LNCAP (cell line): ENCODE results near the gene ZNF740.

Experiments used
- TF ChIP-seq, protein P1 (sequence below): fragments of 450-650 bp; IDR thresholded peaks from 2 replicates; pipeline ENCODE4 v1.5.1; 2017; ENCODE audit warnings: mild to moderate bottlenecking

The ZNF740 gene

DNA sequence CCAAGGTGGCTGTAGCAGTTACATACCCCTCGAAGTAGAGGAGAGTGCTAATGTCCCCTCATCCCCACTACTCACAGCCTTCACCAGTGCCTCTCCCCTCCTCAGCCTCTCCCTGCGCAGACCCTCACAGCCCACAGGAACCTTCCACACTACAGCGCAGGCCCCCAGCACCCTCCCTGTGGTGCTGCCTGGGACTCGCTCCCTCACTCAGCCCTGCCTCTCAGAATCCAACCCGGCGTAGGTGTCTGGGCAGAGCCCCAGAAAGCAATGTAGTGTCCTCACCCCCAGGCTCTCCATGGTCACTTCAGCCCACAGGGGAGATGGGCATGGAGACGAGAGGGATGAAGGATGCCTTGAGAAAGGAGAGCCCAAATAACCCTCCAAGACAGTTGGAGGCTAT lies 10.9 kb upstream of the ZNF740 start:
- TF ChIP-seq, protein P1, sequence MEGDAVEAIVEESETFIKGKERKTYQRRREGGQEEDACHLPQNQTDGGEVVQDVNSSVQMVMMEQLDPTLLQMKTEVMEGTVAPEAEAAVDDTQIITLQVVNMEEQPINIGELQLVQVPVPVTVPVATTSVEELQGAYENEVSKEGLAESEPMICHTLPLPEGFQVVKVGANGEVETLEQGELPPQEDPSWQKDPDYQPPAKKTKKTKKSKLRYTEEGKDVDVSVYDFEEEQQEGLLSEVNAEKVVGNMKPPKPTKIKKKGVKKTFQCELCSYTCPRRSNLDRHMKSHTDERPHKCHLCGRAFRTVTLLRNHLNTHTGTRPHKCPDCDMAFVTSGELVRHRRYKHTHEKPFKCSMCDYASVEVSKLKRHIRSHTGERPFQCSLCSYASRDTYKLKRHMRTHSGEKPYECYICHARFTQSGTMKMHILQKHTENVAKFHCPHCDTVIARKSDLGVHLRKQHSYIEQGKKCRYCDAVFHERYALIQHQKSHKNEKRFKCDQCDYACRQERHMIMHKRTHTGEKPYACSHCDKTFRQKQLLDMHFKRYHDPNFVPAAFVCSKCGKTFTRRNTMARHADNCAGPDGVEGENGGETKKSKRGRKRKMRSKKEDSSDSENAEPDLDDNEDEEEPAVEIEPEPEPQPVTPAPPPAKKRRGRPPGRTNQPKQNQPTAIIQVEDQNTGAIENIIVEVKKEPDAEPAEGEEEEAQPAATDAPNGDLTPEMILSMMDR: no peak

DNA sequence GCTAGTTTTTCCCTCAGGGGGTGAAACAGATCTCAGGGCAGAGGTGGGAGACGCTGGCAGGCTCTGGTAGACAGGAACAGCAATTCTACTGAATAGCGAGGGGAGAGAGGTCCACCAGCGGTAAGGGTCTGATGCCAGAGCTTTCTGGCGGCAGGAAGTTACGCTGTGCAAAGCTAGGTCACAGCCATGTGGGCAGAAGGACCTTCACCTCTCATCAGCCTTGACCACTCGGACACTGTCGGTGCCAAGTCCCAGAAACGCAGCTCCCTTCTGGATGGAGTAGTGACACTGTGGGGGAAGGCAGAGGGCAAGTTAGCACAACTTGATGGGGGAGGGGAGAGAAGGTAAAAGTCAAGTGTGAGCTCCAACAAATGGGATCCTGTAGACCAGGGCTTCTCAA lies 10.3 kb upstream of the ZNF740 start:
- TF ChIP-seq, protein P1: no peak

DNA sequence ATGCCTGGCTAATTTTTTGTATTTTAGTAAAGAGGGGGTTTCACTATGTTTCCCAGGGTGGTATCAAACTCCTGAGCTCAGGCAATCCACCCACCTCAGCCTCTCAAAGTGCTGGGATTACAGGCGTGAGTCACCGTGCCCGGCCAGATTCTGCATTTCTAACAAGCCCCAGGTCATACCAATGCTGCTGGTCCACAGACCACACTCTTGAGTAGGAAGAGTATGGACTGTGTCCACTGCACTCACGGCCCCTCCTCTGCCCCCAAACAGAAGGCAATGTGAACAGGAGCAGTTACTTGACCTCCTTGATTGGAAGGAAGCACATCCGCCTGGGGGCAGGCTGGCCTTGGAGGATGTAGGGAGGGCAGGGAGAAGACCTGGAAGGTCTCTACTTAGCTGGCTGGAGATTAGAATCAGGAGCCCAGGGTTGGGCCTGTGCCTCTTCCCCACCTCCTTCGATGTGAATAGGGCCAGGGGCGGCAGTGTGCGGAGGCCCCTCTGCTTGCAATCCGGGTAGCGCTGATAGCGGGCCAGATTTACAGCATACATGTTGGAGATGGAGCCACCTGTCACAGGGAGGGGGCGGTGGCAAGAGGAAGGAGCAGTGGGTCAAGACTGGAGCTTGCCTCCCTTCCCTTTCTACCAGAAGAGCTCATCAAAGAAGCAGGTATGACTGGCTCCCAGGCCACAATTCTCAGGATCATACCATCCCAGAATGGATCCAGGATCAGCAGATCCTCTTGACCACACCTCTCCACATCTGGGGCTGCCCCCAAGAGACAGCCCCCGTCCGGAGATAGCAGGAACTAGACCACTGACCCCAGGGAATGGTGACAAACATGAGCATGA lies 9.4 kb upstream of the ZNF740 start:
- TF ChIP-seq, protein P1: no peak

DNA sequence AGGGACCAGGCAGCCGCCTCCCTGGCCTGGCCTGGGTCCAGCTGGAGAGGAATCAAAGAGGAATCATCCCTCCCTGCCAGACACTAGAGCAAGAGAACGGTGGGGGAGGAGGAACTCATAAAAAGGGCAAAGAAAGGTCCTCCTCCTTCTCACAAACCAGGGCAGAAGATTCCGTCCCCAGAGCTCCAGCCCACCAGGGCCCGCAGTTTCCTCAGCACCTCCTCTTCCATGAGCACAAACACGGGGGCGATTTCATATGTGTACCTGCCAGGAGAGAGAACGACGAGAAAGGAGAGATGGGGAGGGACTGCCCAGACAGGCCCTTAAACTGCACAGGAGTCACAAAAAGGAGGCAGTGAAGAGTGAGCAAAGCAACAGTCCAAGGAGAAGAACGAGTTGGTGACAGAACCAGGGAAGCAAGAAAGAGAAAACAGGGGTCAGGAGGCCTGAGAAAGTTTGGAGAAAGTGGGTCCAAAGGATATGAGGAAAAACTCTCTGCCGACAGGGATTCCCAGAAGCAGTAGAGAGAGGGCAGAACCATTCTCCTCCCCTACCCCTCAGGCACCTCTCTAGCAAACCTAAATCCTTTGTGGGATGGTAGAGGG lies 8.7 kb upstream of the ZNF740 start:
- TF ChIP-seq, protein P1: no peak

DNA sequence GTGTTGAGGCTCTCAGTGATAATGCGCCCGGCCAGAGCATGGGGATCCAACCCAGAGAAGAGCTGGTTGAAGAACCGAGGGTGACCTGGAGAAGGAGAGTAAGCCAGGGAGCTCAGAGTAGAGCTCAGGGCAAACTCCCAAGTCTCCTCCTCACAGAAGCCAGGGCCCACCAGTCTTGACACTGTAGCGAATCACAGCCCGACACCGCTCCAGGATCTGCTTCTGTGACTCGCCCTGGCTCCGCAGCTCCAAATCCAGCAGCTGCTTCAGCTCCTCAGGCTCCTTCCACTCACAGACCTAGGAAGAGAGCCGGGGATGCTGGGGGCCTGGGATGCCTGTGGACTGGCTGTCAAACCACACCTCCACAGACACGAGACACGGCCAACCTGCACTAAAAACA lies 8.2 kb upstream of the ZNF740 start:
- TF ChIP-seq, protein P1: no peak

DNA sequence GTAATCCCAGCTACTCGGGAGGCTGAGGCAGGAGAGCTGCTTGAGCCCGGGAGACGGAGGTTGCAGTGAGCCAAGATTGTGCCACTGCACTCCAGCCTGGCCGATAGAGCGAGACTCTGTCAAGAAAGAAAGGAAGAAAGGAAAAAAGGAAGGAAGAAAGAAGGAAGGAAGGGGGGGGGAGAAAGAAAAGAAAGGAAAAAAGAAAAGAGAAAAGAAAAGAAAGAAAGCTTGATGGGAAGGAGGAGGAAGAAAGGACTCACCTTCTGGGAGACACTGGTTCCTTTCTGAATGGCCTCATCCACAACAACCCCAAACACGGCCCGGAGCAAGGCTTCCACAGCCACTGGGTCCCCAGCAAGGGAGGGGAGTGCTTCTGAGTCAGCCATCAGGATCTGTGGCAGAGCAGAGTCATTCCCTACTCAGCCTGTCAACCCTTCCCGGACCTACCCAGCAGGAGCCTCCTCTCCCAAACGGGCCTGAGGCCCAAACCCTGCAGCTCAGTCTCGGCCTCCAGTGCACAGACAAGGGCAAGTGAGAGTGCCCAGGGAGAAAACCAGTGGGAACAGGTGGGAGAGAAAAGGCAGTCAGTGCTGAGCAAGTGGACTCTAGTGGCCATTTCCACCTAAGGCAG lies 7.3 kb upstream of the ZNF740 start:
- TF ChIP-seq, protein P1: no peak

DNA sequence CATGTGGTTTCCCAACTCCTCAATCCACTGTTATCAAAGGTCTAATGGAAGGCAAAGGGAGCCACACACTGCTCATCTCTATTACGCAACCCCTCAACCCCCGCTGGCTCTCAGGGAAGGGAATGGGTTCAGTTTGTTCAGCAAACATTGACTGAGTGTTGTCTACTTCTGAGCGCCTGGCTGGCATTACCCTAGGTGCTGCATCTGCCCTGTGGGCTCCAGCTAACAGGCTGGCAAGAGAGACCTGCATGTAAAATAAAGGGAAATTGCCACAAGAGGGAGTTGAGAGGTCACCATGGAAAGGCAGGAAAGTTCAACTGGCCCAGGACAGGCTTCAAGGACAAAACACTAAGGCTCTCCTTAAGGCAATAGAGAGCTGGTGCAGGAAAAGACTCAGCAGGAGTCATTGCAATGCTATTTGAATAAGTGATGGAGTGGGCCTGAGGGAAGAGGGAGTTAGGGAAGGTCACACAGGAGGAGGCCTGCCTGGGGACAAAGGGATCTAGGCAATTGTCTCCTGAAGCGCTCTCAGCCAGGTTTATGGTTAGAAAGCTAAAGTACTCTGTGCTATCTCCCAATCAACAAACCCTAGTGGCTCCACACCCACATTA lies 5.5 kb upstream of the ZNF740 start:
- TF ChIP-seq, protein P1: peak; percentile 61; the same call in 1 of the 2 replicates
